ENCODE data around the gene KBTBD12. TPM values are rescaled to one million over a fixed set of nuclear protein-coding genes. Genes with fewer than 3 reads are reported as not detected.

The KBTBD12 gene
- total and polyA plus RNA-seq, 10 of the 15 experiments (the other 5 are each of a cell fraction or from before 2014, with no cell fraction given): 0.01 to 0.11 TPM; not detected in 8

DNA sequence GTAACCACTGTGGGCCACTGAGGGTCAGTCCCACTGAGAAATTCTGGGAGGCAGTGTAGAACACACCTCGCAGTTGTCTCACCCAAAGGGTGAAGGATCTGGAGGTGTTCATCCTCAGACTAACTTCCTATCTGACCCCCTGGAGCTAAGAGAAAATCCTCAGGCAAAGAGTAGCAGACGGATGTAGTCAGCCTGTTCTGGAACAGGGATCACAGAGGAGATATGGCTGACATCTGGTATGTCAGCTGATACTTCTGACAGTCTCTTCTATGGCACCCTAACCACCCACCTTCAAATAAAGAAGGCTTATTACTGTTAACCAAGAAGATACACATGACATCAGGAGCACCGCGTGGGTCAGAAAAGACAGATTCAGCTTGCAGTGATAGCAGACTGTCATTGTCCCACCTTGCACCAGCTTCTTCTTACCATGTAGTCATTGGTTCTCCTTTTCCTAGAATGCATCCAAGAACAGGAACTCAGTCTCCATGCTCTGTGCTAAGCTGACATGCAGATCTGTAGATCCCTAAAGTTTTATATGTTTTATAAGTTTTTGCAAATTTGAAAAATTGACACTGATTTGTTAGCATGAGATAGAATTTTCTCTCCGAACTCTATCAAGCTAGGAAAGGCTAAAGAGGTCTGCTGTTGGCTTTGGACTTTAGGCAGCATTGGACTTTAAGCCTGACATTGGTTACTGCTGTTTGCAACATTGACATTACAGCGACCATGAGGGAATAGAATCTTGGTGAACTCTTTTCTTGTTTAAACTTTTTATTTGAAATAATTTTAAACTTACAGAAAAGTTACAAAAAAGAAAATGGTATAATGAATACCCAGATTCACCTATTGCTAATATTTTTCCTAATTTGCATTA, 60.4 kb downstream of the KBTBD12 start (continued):
- no peak for TF ChIP-seq ZBTB40 (IDR thresholded peaks at IDR 0.05; ENCODE audit: borderline replicate concordance)
- TF ChIP-seq, protein P1, sequence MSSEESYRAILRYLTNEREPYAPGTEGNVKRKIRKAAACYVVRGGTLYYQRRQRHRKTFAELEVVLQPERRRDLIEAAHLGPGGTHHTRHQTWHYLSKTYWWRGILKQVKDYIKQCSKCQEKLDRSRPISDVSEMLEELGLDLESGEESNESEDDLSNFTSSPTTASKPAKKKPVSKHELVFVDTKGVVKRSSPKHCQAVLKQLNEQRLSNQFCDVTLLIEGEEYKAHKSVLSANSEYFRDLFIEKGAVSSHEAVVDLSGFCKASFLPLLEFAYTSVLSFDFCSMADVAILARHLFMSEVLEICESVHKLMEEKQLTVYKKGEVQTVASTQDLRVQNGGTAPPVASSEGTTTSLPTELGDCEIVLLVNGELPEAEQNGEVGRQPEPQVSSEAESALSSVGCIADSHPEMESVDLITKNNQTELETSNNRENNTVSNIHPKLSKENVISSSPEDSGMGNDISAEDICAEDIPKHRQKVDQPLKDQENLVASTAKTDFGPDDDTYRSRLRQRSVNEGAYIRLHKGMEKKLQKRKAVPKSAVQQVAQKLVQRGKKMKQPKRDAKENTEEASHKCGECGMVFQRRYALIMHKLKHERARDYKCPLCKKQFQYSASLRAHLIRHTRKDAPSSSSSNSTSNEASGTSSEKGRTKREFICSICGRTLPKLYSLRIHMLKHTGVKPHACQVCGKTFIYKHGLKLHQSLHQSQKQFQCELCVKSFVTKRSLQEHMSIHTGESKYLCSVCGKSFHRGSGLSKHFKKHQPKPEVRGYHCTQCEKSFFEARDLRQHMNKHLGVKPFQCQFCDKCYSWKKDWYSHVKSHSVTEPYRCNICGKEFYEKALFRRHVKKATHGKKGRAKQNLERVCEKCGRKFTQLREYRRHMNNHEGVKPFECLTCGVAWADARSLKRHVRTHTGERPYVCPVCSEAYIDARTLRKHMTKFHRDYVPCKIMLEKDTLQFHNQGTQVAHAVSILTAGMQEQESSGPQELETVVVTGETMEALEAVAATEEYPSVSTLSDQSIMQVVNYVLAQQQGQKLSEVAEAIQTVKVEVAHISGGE (CRISPR knock-in tag; IDR thresholded peaks at IDR 0.05): no peak

GRCh38 chr3:127978636-127979035, 63.6 kb downstream of the KBTBD12 start:
- H3K4me3 ChIP-seq: no peak overlapping the region
- ChIA-PET CTCF (no interaction called here), RAD21 (ENCODE audit: unreplicated experiment) (no interaction called here), SMC1A (ENCODE audit: uncharacterized antibody, unreplicated experiment) (interaction anchor here (1.1 to 1.3 kb wide), 2 partner anchors 18 to 26 kb away, joined by 3 read pairs; no protein-coding TSS in a partner anchor), POLR2A (no interaction called here)
- no peak for FAIRE-seq
- H3K9ac ChIP-seq (ENCODE audit: control insufficient read depth, insufficient read depth, low read length): no peak overlapping the region
- in situ Hi-C loops (cut with MboI) (no loop called here), intact Hi-C loops (cut with micrococcal nuclease; ENCODE audit: unreplicated experiment) (no loop called here)
- no peaks in the 10 kb centered on the region for H3K9me3 ChIP-seq (replicated peaks; ENCODE audit: control insufficient read depth, insufficient read depth, low read length)
- no peak overlapping the region for H3K27ac ChIP-seq (ENCODE audit: control insufficient read depth, insufficient read depth)
- H3K79me2 ChIP-seq (ENCODE audit: control insufficient read depth, insufficient read depth, low read length): no peaks in the 10 kb centered on the region
- H3K4me1 ChIP-seq (ENCODE audit: control insufficient read depth, insufficient read depth, low read length): no peaks in the 10 kb centered on the region
- DNase-seq (ENCODE audit: low read depth, low spot score): no peak
- H3K27me3 ChIP-seq (replicated peaks in 1 of 2; ENCODE audit: control insufficient read depth in 2 of 2, insufficient read depth in 2 of 2, low read length in 1 of 2): no peaks in the 10 kb centered on the region
- no peak for ATAC-seq
- no peaks in the 10 kb centered on the region for H4K20me1 ChIP-seq (ENCODE audit: control insufficient read depth, insufficient read depth)
- 0% methylated on average over 2 of the region's 2 CpGs for WGBS (ENCODE audit: insufficient coverage, insufficient replicate concordance, low lambda C conversion rate, missing lambda C conversion rate)
- no peaks in the 10 kb centered on the region for H3K36me3 ChIP-seq (ENCODE audit: control insufficient read depth in 2 of 2, insufficient read depth in 2 of 2, low read length in 1 of 2)
- no peak overlapping the region for H3K4me2 ChIP-seq (ENCODE audit: control insufficient read depth, insufficient read depth)
- BruUV-seq (replicated peaks): no TSS peak
- no peak overlapping the region for H2AFZ ChIP-seq (ENCODE audit: control insufficient read depth, low read depth, low read length)
- TF ChIP-seq CHD1 (IDR thresholded peaks at IDR 0.05; ENCODE audit: low read depth, low read length) (no peak), EGR1 (IDR thresholded peaks at IDR 0.05; ENCODE audit: borderline replicate concordance in 1 of 2, low read depth in 2 of 2, low read length in 2 of 2) (no peak), HSF1 (IDR thresholded peaks at IDR 0.05; ENCODE audit: low read depth, low read length) (no peak), HDAC6 (IDR thresholded peaks at IDR 0.05; ENCODE audit: unreplicated experiment) (no peak)
- TF ChIP-seq, protein P2, sequence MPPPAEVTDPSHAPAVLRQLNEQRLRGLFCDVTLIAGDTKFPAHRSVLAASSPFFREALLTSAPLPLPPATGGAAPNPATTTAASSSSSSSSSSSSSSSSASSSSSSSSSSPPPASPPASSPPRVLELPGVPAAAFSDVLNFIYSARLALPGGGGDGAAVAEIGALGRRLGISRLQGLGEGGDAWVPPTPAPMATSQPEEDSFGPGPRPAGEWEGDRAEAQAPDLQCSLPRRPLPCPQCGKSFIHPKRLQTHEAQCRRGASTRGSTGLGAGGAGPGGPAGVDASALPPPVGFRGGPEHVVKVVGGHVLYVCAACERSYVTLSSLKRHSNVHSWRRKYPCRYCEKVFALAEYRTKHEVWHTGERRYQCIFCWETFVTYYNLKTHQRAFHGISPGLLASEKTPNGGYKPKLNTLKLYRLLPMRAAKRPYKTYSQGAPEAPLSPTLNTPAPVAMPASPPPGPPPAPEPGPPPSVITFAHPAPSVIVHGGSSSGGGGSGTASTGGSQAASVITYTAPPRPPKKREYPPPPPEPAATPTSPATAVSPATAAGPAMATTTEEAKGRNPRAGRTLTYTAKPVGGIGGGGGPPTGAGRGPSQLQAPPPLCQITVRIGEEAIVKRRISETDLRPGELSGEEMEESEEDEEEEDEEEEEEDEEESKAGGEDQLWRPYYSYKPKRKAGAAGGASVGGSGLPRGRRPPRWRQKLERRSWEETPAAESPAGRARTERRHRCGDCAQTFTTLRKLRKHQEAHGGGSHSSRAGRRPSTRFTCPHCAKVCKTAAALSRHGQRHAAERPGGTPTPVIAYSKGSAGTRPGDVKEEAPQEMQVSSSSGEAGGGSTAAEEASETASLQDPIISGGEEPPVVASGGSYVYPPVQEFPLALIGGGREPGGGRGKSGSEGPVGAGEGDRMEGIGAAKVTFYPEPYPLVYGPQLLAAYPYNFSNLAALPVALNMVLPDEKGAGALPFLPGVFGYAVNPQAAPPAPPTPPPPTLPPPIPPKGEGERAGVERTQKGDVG (CRISPR knock-in tag; IDR thresholded peaks at IDR 0.05): no peak

Measured in GM12878 (cell line).